ENCODE measurements around the gene SIRPA.

SIRPA gene

DNA sequence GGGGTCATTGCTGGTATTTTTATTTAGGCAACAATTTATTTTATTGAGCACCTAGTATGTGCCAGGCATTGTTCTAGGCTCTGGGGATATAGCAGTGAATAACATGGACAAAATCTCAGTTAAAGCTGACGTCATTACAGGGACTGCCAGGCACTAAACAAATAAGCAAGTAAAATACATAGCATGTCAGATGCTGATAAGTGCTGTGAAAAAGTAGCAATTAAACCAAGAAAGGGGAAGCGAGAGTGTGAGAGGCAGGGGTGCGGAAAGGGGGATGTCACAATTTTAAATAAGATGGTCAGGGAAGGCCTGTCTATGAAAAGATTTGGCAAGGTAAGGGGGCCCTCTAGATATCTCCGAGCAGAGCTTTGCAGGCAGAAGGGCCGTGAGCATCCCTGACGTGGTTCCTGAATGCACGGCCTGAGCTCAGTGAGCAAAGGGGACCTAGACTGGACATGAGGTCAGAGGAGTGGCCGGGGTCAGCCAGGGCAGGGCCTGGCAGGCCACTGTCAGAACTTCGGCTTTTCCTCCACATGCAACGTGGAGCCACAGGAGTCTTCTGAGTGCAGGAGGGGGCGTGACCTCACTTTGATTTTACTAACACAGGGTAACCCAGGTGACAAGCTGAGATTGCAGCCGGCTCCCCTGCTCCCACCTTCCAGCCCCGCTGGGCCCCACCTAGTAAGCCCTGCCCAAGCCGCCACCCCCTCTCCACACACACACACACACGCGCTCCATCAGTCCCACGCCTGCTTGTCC is 24.2 kb upstream of the SIRPA start:
- no peak for DNase-seq

DNA sequence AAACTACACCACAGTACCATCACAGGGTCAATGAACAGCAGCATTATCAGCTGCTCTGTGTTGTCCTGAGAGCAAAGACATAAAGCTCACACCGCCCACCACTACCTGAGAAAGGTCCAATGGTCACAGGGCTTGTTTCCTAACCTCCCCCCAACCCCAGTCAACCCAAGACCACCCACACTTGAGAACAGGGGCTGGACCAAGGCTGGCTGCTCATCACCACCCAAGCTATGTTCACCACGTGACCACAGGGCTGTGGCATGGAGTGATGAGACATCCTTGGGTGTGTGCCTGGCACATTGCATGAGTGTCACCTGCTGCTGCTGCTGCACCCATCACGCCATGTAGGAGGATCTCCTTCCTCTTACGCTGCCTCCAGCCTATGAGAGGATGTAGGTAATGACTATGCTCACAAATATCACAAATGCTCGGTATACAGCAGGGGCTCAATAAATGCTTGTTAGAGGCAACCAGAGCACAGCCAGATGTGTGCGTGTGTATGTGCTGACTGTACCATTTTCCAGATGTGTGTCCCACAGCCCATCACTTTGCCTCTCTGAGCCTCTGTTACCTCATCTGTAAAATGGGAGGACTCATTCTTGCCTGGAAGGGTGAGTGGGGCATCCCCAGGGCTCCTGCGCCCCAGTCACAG is 23.3 kb upstream of the SIRPA start:
- DNase-seq, result no peak

DNA sequence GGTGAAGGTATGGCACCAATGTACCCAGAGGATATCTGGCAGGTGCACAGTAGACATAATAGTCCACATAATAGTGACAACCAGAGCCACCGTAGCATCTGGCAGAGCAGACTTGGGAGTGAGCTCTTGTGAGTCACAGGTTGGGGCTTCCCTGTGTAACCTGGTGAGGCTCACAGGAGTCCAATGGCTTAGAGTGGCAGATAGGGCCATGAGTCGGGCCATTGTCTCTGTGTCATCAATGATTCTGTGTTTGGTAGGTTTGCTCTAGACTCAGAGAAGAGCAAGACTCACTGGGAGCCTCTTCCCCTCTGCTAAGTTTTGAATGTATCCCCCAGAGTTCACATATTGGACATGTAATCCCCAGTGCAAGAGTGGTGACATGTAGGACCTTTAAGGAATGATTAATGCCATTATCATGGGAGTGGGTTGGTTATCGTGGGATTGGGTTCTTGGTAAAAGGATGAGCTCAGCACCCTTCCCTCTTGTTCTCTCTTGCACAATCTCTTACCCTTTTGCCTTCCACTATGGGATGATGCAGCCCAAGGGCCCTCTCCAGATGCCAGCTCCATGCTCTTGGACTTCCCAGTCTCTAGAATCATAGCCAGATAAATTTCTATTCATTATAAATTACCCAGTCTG is 22.6 kb upstream of the SIRPA start:
- DNase-seq, result no peak

DNA sequence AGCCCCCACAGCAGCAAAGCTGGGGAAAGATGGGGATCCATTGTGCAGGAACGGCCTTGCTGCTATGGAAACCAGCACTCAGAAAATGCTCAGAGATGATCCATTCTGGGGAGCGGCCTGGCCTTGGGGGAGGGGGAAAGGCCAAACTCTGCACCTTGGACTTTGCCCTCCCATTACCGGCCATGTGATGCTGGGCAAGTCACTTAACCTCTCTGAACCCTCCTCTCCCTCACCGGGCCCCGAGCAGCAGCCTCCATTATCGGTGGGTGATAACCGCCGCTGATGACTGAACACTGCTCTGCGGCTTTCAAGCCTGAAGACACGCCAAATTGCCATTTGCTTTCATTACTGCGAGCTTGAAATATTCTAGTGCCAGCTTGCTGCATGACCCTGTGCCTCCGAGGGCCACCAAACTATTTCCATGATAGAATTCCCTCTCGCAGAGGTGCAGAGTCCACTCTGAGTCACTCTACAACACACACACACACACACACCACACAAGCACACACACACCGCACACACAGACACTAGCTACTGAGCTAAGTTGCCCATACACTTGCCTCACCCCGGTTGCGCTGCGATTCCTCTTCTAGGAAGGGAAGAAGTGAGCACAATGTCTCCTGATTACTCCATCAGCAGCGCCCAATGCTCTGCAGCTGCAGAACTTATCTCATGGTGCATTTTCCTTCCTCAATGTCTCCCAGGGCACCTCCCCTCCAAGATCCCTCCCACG is 20.6 kb upstream of the SIRPA start:
- DNase-seq, result no peak

DNA sequence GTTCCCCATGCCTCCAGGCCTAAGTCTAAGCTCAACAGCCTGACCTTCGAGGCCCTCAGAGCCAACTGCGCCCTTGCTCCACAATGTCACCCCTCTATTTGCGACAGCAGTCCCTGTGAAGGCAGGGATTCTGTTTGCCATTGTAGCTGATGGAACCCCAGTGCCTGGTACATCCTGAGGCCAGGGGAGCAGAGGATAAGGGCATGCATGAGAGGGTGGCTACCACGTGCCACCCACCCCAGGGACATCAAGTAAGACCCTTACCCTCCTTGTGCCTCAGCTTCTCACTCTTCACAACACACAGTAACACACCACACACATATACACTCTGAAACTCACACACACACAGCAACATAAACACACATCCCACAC is 20.0 kb upstream of the SIRPA start:
- no peak for DNase-seq

DNA sequence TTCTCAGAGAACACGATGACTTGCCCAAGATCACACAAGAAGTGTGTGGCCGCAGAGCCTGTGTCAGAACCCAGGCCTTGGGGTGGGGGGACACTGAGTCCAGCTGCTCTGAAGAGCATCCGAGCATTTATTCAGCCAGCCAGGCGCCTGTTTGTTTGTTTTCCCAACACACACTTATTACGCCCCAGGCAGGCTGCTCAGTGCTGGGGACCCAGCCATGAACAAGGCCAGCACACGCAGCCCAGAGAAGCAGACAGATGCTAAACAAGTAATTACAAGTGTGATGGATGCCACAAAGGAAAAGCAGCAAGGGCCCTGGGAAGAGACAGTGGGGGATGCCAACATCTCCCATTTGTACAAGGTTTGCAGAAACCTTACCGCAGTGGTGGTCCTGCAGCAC is 19.4 kb upstream of the SIRPA start:
- DNase-seq, result no peak

DNA sequence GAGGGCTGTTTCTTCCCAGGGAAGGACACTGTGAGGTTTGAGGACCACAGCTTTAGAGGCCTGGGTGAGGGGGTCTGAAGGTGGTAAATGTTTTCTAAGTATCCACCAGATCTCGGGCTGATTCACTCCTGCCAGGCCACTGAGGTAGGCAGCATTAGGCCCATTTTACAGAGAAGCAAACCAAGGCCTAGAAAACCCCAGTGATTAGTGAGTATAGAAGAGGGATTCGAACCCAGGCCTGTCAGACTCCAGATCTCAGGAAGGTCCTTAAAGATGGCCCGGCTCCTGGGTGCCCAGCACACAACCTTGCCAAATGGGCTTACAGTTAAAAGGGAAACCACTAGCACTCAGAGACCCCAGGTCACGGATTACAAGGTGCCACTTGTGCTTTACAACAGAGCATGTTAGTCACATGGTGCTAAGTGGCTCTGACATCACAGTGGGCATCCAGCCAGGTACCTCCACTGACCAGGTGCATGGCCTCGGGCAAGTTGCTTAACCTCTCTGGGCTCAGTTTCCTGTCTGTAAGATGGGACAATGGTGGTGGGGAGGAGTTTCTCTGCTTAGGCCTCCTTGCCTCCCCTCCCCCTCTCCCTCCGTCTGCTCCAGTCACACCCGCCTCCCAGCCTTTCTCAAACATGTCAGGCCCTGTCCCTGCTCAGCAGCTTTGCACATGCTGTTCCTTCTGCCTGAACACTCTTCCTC is 18.8 kb upstream of the SIRPA start:
- no peak for DNase-seq

DNA sequence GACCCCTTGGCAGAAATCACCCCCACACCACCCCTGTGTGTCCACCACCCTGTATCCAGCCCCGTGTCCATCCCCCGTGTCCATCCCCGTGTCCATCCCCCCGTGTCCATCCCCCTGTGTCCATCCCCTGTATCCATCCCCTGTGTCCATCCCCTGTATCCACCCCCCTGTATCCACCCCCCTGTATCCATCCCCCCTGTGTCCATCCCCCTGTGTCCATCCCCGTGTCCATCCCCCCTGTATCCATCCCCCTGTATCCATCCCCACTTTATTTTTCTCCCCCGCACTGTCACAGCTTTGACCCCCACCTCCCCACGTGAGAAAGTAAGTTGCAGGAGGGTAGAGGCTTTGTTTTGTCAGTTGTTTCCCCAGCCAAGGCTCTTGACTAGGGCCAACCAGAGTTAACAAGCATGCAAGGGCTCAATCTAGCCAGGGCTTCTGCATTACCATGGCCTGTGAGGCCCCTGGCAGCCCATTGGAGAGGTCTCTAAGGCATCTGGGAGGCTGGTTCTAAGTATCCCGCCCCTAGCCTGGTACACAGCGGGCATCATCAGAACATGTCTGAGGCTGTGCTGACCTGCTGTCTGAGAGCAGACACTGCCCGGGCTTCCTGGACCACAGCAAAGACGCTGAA is 18.1 kb upstream of the SIRPA start:
- DNase-seq, result peak; percentile 7

DNA sequence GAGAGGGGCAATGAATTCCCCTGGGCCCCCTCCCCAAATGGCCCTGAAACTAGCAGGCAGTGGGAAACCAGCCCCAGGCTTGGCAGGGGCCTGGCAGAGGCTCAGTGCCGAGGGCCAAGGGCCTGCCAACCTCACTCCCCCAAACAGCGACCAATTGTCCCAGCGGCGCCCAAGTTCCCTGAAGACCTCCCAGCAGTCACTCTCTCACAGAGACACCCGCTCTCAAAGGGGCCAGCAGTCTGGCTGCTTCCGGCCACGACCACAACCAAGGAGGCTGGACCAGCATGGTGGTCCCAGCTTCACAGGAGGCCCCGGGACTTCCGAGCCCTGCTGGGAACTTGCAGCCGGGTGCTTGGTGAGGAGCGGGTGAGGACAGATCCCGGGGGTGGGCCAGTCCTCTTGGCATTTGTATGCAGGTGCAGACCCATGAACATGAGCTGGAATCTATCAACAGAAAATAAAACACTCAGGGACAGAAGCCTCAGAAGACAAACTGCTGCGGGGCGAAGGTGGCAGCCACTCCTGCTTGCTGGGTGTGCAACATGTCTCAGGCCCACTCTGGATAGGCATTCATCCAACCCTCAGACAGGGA is 17.5 kb upstream of the SIRPA start:
- no peak for DNase-seq

DNA sequence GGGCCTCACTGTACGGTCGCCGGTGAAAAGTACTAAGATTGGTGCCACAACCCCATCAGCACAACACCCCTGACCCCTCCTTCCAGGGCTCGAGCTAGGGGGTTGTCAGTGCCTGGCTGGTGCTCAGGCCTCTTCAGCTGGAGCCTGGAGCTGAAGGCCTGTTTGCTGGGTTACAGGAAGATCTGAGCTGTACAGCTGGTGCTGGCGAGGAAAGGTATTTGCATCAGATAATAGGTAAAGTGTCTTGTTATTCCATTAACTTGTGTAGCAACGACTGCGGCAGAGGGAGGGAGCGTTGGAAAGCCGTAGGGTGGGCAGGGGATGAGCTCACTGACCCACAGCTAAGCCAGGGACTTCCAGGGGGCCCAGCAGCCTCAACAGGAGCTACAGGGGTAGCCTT is 15.8 kb upstream of the SIRPA start:
- DNase-seq, result no peak

DNA sequence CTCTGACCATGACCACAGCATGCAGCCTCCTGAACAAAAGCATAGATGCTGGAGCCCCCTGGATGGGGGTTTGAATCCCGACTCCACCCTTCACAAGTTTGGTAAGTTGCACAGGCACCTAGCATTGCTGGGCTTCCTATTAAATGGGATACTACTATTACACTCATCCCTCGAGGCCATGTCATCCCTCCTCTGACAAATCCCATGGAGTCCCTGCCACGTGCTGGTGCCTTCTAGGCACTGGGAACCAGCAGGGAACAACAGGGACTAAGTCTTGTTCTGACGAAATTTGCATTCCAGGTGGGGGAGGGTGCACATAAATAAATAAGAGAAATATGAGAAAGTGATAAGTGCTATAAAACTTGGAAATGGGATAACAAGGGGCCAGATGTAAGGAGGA is 15.3 kb upstream of the SIRPA start:
- no peak for DNase-seq

DNA sequence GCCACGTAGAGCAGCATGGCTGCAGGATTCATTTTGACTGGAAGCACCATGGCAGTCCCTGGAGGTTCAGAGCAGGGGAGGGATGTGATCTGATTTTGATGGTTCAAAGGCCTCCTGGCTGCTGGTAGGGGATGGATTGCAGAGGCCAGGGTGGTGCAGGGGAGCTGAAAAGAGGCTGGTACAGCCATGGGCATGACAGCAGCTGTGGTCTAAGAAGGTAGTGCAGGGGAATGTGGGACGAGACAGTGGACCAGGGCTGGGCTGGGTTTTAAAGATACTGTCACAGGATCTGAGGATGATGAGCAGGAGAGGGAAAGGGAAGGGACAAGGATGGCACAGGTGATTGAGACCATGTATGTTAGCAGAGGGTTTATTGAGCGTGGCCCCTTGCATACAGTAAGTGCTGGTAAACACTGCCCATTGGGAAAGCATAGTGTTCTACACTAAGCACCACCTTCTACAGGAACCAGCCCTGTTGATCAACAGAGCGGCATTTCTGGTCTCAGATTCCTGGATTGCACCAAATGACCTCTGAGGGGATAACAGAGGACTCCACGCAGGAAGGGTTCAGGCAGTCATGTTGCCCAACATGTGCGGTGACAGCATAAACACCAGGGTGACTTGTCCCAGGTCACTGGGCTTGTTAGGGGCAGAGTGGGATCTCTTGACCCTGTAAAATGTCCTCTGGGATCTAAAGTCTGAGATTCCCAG is 14.5 kb upstream of the SIRPA start:
- no peak for DNase-seq

DNA sequence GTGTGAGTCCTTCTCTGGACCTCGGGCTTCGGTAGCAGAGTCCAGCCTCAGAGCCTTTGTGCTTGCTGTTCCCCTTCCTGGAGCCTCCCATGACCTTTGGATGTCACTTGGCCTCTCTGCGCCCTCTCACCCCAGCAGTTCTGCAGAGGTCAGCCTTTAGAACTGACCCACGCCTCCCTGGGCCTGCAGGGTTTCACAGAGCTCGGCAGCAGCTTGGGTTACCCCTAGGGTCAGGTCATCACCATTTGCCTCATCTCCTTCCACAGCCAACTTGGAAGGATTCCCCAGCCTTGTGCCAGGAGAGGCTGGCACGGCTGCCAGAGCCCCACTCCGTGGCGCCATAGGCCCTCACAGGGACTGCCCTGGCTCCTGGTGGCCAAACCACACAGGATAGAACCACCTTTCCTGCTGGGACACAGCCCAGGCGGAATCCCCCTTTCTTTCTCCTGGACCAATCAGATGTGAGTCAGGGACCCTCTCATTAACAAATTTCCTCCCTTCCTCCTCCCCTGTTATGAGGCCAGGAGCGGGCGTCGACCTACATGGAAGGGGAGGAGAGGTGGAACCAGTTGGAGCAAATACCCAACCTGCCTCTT is 13.9 kb upstream of the SIRPA start:
- DNase-seq, result no peak

DNA sequence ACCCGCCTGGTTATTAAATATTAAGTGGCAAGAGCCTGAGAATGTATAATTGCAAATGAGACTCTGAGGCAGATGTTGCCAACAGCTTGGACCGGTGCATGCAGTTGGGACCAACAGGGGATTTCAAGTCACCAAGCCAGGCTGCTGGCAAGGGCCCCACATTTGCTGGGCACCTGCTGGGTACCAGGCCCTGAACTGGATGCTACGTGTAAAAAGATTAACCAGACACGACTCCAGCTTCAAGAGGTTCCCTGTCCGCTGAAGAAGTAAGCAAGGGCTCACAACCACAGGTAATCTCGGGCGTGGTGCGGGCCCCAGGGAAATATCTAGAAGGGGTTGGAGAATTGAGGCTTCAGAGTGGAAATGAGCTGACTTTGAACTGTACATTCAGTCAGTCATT is 13.2 kb upstream of the SIRPA start:
- DNase-seq, result no peak

DNA sequence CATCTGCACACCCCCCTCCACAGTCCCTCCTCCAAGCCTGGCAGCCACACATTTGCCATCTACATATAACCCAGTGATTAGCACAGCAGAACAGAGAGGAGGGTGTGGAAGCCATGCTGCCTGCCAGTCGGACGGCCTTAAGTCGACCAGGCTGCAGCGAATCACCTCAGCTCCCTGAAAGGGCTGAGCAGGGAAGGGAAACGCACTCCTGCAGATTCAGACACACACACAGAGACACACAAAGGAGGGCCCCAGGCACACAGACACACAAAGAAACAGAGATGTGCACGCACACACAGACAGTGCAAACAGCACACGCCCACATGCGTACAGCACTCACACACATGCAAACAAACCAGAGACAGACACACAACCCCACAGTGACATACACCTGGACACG is 11.2 kb upstream of the SIRPA start:
- DNase-seq, result no peak

DNA sequence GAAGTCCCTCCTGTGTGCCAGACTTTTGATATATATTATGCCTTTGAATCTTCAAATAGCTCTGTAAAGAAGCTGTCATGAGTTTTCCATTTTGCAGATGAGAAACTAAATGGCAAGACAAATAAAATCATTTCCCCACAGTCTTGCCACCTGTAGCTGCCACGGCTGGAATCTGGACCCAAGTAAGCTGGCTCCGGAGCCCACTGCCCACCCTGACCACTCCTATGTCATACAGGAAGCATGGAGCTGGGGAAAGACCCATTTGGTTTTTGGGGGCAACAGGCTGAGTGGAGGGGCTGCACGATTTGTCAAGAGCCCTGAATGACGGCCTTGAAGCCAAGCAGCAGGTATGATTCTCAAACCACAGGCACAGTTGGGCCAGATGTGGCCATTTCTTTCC is 10.0 kb upstream of the SIRPA start:
- no peak for DNase-seq

DNA sequence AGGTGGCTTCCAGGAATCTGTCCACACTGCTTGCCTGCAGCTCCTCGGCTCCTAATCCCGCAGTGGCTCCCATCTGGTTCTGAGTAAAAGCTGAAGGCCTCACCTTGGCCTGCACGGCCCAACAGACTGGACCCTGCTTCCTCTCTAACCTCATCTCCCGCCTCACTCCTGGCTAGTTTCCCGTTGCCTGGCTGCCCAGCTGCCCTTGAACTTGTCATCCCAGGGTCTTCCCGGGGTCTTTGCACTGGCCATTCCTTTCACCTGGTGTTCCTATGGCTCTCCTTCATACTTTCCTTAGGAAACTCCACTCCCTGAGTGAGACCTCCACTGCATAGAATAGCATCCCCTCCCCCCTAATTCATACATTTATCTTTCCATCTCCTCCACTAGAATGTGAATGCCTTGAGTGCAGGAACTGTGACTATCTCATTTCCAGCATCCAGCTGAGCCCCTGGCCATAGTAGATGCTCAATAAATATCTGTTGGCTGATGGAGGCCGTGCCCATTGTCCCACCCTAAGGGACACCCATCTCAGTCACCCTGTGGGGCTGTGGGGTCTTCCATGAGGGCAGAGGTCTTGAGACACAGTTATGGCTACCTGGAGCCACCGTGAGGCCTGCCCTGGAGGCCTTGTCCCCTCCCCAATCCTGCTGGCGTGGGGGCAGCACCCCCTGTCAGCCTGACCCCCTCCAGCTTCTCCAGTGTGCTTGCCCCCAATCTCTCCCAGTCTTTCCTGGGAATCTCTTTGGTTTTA is 9.1 kb upstream of the SIRPA start:
- no peak for DNase-seq

DNA sequence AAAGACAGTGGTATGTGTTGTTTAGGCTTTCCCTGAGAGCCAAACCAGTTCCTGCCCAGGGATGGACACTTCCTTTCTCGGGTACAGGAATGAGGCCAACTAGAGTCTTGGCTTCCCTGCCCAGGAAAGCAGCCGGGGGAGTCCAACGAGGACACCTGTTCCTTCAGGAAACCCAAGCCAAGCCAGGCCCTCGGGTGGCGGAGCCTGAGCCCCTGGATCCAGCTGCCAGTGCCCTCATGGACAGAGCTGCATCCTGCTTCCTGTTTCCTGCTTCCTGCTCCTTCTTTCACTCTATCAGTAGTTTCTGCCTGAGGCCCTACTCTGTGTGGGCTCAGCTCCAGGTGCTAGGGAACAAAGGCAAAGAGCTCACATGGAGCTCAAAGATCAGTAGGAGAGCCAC is 7.9 kb upstream of the SIRPA start:
- no peak for DNase-seq

DNA sequence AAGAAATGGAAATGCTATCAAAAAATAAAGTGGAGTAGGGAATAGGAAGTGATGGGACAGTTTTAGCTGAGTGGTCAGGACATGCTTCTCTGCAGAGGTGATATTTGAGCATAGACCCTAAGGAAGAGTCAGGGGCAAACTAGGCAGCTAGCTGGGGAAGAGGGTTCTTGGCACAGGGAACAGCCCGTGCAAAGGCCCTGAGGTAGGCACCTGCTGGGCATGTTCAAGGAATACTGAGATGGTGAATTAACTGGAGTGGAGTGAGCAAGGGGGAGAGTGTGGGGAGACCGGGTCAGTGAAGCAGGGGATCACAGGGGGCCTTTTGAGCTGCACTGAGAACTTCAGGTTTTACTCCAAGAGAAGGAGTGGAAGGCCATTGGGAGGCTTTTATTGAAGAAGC is 7.5 kb upstream of the SIRPA start:
- no peak for DNase-seq

DNA sequence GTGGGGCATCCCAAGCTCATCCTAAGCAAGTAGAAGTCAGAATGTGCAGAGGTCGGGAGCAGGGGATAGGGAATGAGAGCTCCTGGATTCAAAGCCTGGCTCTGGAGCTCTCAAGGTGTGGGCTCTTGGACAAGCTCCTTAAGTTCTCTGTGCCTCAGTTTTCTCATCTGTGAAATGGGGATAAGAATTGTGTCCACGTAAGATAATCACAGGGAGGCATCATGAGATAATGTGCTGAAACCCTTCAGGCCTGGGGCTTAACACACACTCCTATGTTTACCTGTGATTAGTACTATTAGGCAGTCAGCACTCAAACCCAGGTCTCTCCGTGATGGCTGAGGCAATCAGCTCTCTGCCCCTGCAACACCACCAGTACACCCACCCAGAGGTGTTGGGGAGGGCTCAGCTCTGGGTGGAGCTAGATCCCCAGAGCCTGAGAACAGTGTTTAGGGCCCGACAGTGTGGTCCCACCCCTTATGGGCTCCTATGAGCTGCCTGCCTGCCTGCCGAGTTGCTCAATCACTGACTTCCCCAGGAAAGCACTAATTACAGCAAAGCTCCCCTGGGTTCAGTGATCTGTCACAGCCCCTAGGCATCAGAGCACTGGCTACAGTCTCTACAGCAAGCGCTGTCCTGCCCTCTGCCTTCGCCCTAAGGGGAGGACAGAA is 6.3 kb upstream of the SIRPA start:
- no peak for DNase-seq
